HG03442 (cell line): ENCODE results near the gene NHSL1.

Experiments used
- ATAC-seq: cut with Tn5 transposase; IDR thresholded peaks from one replicate; pipeline ENCODE4 v1.9.1; 2021; ENCODE audit warnings: mild to moderate bottlenecking, moderate library complexity; ENCODE audit not compliant: unreplicated experiment

The NHSL1 gene

DNA sequence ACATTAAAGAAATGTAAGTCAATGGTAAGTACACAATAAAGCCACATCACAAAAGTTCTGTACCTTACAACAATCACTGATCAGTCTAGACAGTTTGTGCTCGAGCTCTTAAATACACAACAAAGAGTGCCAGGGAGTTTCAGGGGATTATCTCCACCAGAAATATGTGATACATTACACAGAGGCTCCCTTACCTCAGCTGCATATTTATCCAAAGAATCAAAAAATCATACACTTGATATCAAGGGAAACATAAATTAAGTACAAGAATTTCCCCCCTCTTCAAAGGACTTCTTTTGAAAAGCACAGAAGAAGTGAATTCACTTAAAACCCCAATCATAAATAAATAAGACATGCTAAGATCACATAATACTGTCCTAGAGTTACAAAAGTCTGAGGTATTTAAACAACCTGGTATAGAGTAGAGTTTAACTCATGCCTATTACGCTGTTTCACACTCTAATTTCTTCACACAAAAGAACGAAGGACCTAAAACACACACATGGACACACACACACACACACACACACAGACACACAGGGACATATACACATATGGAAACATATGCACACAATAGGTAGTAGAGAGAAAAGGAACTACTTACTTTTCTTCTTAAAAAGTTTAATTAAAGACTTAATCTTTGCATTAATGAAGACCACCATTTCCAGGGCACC is 528 bp downstream of the NHSL1 start:
- no peak for ATAC-seq

DNA sequence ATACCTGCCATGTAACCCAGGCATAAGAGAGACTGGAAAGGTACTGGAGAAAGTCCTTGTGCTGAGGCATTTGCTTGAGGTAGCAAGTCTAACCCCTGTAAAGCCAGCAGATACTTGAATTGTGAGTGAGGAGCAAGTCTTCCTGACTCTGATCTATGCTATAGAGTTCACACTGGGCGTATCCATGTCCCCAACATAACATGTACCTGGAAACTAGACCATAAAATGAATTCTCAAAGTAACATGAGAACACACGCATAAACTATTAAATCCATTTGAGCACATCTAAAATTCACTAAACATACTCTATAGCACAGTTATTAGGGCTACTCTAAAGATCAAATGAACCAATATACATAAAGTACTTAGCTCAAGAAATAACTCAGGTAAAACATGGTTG is 2.0 kb downstream of the NHSL1 start:
- ATAC-seq, result no peak

DNA sequence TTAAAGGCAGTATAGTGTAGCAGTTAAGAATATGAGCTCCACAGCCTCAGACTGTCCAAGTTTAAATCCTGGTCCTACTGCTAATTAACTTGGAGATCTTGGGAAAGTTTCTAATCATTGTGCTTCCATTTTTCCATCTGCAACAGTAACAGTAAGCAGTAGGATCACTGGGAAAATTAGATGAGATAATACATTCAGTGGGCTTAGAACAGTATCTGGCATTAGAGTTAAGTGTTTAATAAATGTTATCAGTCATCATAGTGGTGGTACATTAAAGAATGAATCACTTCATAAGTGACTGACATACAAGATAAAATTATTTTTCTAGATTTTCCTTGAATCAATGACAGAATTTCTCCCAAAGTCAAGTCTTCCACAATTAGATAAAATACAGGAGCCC is 5.0 kb downstream of the NHSL1 start:
- no peak for ATAC-seq

DNA sequence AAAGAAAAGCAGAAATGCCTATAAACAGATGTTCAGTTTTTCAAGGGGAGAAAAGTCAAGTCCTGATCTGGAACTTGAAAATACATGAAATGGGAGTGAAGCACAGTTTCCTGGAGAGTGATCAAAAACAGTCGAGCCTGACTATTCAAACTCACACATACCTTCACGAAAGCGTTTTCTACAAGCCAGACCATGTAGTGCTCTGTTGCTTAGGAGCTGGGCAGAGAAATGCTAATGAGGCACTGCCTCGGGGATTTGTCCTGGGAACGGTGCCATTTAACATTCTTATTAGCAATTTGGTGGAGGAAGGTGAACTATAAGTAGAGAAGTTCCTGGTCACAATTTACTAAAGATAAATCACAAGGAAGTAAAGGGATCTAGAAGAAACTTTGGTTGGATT is 5.9 kb downstream of the NHSL1 start:
- no peak for ATAC-seq

DNA sequence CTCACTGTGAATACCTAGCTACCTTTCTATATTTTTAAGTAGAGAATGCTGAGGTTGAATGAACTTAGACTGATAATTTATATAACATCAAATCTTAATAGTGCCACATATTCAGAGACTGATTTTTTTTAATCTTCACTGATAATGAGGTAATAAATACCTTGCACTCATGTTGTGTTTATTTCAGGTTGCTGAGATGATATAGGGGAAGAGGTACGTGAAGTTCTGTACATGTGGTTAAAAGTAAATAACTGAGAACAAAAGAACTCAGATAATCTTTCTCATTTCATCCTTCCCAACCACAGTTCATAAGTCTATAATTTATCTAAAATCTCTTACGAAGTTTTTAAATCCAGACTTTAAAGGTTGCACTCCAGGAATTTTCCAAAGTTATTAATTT is 6.4 kb downstream of the NHSL1 start:
- ATAC-seq, result no peak

DNA sequence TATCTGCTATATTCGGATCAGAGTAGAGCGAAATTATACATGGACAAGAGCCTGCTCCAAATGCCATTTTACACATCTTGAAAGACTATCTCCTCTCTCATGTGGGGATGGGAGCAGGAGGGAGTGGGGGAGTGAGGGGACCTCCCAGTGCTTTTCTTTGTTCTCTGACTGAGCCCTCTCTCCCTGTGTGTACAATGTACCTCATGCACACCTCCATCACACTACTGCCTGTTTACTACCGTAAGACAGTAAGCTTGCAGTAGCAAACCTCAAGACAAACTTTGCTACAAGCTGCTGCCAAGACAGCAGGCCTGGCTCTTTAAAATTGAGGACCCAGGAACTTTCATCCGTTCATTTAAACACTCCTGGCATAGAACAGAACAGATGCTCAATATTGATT is 7.2 kb downstream of the NHSL1 start:
- no peak for ATAC-seq

DNA sequence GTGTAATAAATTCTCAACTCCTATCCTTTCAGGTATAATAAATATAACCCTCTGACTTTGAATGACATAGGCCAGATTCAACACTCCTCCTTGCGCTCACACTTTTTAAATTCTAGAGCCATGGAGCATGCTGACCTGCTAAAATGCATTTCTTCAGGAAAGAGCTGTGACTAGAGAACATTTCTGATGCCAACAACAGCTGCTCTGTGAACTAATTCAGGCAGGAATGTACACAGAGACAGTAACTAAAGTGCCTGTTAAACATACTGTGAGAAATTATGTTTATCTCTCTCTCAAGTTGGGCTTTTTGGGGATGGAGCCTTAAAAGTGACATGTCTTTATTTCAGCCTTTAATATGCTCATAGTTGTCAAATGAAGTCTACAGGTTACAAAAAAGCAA is 8.3 kb downstream of the NHSL1 start:
- ATAC-seq, result no peak

DNA sequence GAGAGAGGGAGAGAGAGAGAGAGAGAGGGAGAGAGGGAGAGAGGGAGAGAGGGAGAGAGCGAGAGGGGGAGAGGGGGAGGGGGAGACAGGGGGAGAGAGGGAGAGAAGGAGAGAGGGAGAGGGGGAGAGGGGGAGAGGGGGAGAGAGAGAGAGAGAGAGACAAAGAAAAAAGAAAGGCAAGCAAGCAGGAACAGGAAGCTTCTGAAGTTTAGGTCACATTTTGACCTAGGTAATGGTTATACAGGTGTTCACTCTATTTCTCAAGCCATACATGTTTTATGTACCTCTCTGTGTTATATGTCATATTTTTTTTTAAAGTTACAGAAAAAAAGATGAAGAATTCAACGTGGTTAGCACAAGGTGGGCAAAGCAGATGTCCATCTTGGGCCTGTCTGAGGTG is 9.4 kb downstream of the NHSL1 start:
- no peak for ATAC-seq

DNA sequence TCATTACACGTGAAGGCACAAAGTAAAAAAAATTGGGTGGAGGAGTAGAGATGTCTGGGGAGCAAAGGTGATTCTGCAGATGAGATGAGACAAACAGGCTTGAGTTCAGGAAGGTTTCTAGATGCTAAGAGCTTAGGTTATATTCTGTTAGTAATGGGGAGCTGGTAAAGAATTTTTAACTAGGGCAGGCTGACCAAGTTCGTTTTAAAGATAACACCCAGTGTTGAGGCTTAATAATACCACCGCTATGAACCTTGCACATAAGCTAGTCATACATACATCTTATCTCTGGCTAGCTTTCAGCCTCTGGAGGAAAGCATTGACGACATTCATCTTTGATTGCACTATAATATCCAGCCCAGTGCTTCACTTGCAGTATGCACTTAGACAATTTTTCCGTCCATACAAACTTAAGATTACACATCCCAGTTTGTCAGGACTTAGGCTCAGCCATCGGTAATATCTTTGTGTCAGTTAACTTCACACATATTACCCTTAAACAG is 12.1 kb downstream of the NHSL1 start:
- ATAC-seq, result no peak

DNA sequence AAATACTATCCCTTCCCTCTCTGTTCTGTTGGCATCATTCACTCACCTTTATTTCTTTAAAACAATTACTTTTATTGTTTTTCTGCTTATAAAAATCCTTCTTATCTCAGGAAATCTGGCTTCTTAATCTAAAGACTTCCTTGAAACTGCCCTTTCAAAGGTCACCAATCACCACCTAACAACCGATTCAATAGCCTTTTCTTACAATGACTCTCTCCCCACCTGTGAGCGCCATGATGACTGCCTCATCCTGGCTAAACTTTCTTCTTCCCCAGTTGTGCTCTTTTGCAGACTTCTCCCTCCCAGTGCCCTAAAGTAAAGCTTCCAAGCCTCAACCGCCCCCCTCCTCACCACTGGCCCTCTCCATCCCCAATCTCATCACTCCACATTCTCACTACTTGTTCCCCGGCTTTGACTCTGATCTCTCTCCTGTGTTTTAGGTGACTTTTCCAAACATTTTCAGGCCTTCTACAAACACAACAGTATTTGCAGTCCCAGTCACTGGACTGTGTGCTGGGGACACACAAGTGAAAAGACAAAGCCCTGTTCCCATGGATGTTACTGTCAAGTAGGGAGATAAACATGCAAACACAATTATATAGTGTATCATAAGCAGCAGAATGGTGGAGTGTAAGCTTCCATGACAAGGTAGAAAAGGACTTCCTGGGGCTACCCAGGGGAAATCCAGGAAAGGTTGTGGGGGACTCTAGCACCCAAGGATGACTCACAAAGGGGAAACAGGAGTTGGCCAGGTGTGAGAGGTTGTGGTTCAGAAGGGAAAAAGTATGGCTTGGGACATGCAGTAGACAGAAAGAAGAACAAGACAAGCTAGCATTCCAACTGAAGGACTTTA is 12.8 kb downstream of the NHSL1 start:
- ATAC-seq, result no peak

DNA sequence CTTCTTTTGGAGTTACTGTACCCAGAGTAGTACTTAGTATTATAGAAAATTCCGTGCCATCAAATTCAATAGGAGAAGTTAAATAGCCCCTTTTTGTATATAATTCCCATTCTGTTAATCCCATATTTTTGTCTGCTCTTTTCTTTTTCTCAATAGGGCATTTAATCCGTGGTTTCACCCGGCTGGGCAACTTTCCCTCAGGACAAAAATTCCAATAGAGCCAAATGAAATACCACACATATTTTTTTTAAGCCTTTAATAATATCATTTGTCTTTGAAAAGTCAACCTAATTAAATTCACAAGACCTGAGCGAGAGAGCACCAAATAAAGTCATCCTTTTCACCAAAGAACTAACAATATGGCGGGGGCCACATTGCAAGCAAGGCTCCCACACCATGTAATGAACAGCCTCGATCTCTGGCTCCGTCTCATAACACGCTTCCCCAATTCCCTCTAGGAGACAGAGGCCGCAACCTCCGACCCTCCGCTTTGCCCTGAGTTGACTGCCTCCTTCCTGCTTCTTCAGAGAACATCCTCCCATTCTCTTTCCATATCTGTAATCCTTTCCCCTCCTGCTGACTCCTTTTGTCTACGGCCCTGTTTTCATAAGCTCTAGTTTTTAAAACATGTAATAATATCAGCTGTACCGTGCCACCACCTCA is 13.6 kb downstream of the NHSL1 start:
- no peak for ATAC-seq

DNA sequence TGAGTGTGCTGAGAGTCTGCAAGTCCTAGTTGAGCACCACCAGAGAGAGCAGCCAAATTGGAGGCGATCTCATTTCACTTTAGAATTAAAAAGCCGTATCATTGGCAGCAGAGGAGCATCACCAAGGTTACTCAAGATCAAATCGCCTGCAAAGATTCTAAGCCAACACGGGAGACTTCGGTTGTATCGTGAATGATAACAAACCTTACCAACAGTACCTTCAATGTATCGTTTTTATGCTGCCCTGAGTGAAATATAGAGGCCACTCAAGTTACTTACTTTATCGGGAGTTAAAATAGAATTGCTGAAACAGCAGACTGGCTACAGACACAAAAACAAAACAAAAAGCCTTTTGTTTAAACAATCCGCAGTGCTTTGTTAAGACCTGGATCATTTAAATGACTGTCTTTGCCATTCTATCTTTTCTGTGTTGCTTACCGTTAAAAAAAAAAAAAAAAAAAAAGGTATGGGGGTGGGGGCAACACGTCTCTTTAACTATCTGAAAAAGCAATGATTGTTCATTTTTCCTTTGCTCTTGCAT is 14.2 kb downstream of the NHSL1 start:
- ATAC-seq, result no peak

DNA sequence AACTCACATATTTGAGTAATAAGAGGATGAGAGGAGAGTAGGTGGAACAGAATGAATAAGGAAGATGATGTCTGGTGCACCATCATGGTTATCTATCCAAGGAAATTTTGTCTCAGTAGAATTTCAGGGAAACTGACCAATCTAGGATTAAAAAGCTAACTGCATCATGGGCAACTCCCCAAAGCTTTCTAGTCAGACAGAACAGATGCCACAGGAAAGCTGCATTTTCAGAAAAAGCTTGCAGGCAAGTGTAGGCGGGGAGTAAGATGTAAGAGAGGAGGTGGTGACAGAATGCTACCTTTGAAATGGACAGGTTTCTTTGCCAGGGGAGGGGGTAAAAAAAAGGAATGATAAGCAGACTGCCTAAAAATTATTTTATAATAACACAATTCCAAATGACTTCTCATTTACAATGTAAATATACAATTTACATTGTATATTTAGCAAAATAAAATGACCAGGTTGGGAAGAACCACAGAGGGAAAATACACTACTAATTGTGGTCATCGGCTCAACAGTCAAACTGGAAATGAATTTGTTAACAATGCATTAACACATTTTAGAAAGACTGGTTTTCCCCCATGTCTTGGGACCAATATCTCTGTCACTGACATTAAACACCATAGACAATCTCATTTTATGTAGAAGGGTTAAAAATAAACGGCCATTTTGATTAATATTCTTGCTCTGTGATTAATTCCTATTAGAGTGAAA is 15.1 kb downstream of the NHSL1 start:
- no peak for ATAC-seq

DNA sequence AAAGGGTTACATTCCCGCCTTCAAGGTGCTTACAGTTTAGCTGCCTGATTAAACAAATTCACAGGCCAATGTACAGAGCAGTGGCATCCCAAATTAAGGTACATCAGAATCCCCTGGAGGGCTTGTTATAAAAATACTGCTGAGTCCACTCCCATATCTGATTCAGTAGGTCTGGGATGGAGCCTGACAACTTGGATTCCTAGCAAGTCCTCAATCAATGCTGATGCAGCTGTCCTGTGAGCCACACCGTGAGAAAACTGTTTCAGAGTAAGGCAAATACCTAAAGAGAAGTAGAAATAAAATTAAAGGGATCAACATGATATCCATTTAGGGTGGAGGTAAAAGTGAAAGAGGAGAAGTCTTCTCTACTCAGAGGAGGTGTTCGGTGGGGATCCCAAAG is 16.5 kb downstream of the NHSL1 start:
- ATAC-seq, result no peak

DNA sequence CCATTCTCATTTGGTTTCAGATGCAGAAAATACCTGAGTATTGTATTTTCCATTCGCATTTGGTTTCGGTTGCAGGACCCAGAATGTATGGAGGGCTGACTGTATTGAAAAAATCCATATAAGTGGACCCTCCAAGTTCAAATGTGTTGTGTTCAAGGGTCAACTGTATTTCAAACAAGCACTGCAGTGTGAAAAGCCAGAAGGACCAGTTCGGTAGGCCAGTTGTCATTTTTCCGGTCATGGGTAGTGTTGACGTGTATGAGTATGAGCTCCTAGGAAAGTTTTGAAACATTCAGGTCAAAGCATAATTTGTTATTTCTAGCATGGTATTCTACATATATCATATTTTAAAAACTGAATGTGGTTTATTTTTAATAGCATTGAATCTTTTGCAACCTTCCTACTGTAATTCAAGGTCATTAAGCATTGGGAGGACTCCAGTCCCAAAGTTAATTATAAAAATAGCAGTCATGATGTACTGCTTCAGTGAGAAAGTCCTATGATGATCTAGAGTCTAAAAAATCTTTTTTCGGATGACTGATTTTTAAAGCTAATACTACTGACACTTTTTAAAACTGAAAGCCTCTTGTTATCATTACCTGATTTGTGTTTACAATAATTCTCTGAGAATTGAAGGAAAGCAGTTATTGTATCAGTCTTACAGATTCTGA is 18.9 kb downstream of the NHSL1 start:
- no peak for ATAC-seq

DNA sequence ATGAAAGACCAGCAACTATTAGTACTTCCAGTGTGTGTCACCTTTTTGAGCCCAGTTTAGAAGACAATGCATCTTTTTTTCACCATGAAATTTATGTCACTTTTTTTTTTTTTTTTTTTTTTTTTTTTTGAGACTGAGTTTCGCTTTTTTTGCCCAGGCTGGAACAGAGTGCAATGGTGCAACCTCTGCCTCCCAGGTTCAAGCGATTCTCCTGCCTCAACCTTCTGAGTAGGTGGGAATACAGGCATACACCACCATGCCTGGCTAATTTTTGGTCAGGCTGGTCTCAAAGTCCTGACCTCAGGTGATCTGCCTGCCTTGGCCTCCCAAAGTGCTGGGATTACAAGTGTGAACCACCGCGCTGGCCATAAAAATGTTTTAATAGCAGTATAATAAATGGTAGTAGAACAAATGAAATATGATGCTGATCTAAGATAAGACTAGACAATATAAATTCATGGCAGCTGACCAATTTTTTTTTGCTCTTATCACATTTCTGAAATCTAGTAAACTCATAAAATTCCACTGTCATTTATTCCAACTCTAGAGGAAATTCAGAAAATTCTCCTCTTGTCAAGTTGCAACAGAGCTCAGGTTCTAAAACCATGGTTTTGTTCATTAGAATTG is 21.3 kb downstream of the NHSL1 start:
- no peak for ATAC-seq

DNA sequence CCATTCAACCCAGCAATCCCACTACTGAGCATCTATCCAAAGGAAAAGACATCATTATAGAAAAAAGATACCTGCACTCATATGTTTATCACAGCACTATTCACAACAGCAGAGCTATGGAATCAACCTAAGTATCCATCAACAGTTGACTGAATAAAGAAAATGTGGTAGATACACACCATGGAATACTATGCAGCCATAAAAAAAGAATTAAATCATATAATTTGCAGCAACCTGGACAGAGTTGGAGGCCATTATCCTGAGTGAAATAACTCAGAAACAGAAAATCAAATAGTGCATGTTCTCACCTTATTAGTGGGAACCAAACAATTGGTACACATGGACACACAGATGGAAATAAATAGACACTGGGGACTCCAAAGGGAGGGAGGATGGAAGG is 23.2 kb downstream of the NHSL1 start:
- no peak for ATAC-seq

DNA sequence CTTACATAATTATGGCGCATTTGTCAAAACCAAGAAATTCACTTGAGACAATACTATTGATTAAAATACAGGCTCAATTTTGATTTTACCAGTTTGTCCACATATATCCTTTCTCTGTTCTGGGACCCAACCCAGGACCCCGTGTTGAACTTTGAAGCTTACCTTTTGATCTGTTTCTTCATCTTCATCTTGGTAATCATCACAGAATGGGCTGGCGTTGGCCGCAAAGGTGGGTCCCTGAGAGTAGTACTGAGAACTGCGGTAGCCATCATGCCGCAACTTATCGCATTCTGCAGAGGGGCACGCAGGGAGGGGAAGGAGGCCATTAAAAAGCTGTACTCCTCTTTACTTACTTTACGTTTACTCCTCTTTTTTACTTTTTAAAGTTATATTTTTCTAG is 26.1 kb downstream of the NHSL1 start:
- no peak for ATAC-seq

DNA sequence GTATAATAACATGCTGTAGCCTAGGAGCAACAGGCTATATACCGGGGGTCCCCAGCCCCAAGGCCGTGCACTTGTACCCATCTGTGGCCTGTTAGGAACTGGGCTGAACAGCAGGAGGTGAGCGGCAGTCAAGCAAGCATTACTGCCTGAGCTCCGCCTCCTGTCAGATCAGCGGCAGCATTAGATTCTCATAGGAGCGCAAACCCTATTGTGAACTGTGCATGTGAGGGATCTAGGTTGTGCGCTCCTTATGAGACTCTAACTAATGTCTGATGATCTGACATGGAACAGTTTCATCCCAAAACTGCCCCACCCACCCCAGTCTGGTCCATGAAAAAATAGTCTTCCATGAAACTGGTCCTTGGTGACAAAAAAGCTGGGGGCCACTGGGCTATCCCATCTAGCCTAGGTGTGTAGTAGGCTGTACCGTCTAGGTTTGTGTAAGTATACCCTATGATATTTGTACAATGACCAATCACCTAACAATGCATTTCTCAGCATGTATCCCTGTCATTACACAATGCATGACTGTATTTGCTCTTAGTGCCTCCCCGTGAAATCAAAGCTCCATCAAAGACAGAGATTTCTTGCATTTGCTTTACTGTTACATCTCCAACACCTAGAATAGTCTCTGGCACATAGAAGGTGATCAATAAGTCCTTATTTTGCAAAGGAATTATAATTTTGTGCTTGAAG is 30.8 kb downstream of the NHSL1 start:
- ATAC-seq, result no peak
